H9 (cell line): Measurements from ENCODE around the gene OBI1. TPM values are rescaled to one million over a fixed set of nuclear protein-coding genes. Genes with fewer than 3 reads are reported as not detected.

Experiments
- DNase-seq: peaks from one replicate; pipeline ENCODE4 v3.0.0-alpha.2; 2017
- H2AFZ ChIP-seq: one replicate; pipeline ENCODE4 v1.6.1; 2013; ENCODE audit warnings: mild to moderate bottlenecking, low read length, control low read depth, moderate library complexity
- H2AK5ac ChIP-seq: 2 replicates; pipeline ENCODE4 v1.6.1; 2013; ENCODE audit warnings: low read length, control low read depth, mixed read lengths; ENCODE audit not compliant: insufficient read length
- H2BK120ac ChIP-seq: one replicate; pipeline ENCODE4 v1.6.1; 2013; ENCODE audit warnings: low read depth, mild to moderate bottlenecking, low read length, control low read depth, inconsistent platforms; ENCODE audit not compliant: poor library complexity, severe bottlenecking
- H2BK12ac ChIP-seq: 2 replicates; pipeline ENCODE4 v1.6.1; 2013; ENCODE audit warnings: low read length, control low read depth, mixed read lengths, low read depth; ENCODE audit not compliant: insufficient read length
- H2BK15ac ChIP-seq: 2 replicates; pipeline ENCODE4 v1.6.1; 2013; ENCODE audit warnings: low read depth, low read length, control low read depth
- H2BK20ac ChIP-seq: one replicate; pipeline ENCODE4 v1.6.1; 2013; ENCODE audit warnings: low read depth, mild to moderate bottlenecking, low read length, control low read depth, inconsistent platforms; ENCODE audit not compliant: poor library complexity, severe bottlenecking
- H2BK5ac ChIP-seq: 2 replicates; pipeline ENCODE4 v1.6.1; 2013; ENCODE audit warnings: low read length, control low read depth, mixed read lengths; ENCODE audit not compliant: insufficient read length
- H3K14ac ChIP-seq: 2 replicates; pipeline ENCODE4 v1.6.1; 2013; ENCODE audit warnings: low read length, control low read depth; ENCODE audit not compliant: insufficient read depth
- H3K18ac ChIP-seq: 2 replicates; pipeline ENCODE4 v1.6.1; 2013; ENCODE audit warnings: low read depth, mild to moderate bottlenecking, mixed read lengths, low read length, control low read depth; ENCODE audit not compliant: insufficient read length
- H3K23ac ChIP-seq: 2 replicates; pipeline ENCODE4 v1.6.1; 2013; ENCODE audit warnings: low read length, control low read depth, mixed read lengths, low read depth; ENCODE audit not compliant: insufficient read length
- H3K23me2 ChIP-seq: 2 replicates; pipeline ENCODE4 v1.6.1; 2013; ENCODE audit warnings: low read depth, mild to moderate bottlenecking, mixed read lengths, low read length, control low read depth; ENCODE audit not compliant: insufficient read length, poor library complexity, severe bottlenecking
- H3K27ac ChIP-seq: 2 replicates; pipeline ENCODE4 v1.5.1; 2013; ENCODE audit warnings: low read length, control low read depth, mixed read lengths, low read depth; ENCODE audit not compliant: insufficient read length
- H3K27me3 ChIP-seq: 2 replicates; pipeline ENCODE4 v1.6.1; 2013; ENCODE audit warnings: low read length, control low read depth, inconsistent platforms; ENCODE audit not compliant: insufficient read depth
- H3K4ac ChIP-seq: 2 replicates; pipeline ENCODE4 v1.6.1; 2013; ENCODE audit warnings: low read depth, mild to moderate bottlenecking, control low read depth, inconsistent platforms, low read length, moderate library complexity
- H3K4me1 ChIP-seq: 2 replicates; pipeline ENCODE4 v1.6.1; 2013; ENCODE audit warnings: low read length, control low read depth, inconsistent platforms; ENCODE audit not compliant: insufficient read depth
- H3K4me2 ChIP-seq: 2 replicates; pipeline ENCODE4 v1.6.1; 2013; ENCODE audit warnings: low read length, control low read depth, mixed read lengths; ENCODE audit not compliant: insufficient read length, insufficient read depth
- H3K56ac ChIP-seq: 2 replicates; pipeline ENCODE4 v1.6.1; 2013; ENCODE audit warnings: low read depth, mild to moderate bottlenecking, mixed read lengths, low read length, control low read depth; ENCODE audit not compliant: insufficient read length
- H3K79me1 ChIP-seq: 2 replicates; pipeline ENCODE4 v1.6.1; 2013; ENCODE audit warnings: low read depth, mild to moderate bottlenecking, moderate library complexity, low read length, control low read depth, inconsistent platforms; ENCODE audit not compliant: insufficient read depth, poor library complexity, severe bottlenecking
- H3K79me2 ChIP-seq: 2 replicates; pipeline ENCODE4 v1.6.1; 2013; ENCODE audit warnings: low read length, control low read depth, inconsistent platforms; ENCODE audit not compliant: insufficient read depth
- H3K9ac ChIP-seq: 2 replicates; pipeline ENCODE4 v1.6.1; 2013; ENCODE audit warnings: low read length, control low read depth, mixed read lengths; ENCODE audit not compliant: insufficient read length; ENCODE audit errors: extremely low read depth
- H3K9me3 ChIP-seq: one replicate; pipeline ENCODE4 v1.6.1; 2013; ENCODE audit warnings: low read depth, low read length, inconsistent platforms; ENCODE audit not compliant: control insufficient read depth
- H3T11ph ChIP-seq: one replicate; pipeline ENCODE4 v1.6.1; 2013; ENCODE audit warnings: mild to moderate bottlenecking, low read length, control low read depth, inconsistent platforms
- H4K20me1 ChIP-seq: one replicate; pipeline ENCODE4 v1.6.1; 2013; ENCODE audit not compliant: control insufficient read depth, insufficient read length, insufficient read depth
- H4K5ac ChIP-seq: 2 replicates; pipeline ENCODE4 v1.6.1; 2013; ENCODE audit warnings: low read depth, mild to moderate bottlenecking, mixed read lengths, low read length, control low read depth; ENCODE audit not compliant: insufficient read length
- H4K8ac ChIP-seq: replicated peaks from 2 replicates; pipeline ENCODE4 v1.6.1; 2013; ENCODE audit warnings: low read length, control low read depth, mixed read lengths, low read depth; ENCODE audit not compliant: insufficient read length
- H4K91ac ChIP-seq: 2 replicates; pipeline ENCODE4 v1.6.1; 2013; ENCODE audit warnings: low read depth, mild to moderate bottlenecking, moderate library complexity, mixed read lengths, low read length, control low read depth; ENCODE audit not compliant: insufficient read length
- H3K27ac Mint-ChIP-seq, 3 experiments: 2 replicates in 2 of 3; 3 replicates in 1 of 3; pipeline ENCODE4 v1.8.0; 2020 to 2021; ENCODE audit warnings: mixed read lengths in 3 of 3, mild to moderate bottlenecking in 1 of 3, moderate library complexity in 1 of 3
- H3K27me3 Mint-ChIP-seq: 2 replicates; pipeline ENCODE4 v1.8.0; 2021; ENCODE audit warnings: low read depth, mild to moderate bottlenecking, moderate library complexity, mixed read lengths
- H3K36me3 Mint-ChIP-seq, 3 experiments: 2 replicates in 2 of 3; 3 replicates in 1 of 3; pipeline ENCODE4 v1.8.0; 2020 to 2021; ENCODE audit warnings: low read depth in 3 of 3, mixed read lengths in 3 of 3; ENCODE audit not compliant: insufficient read depth in 1 of 3
- H3K4me1 Mint-ChIP-seq, 2 experiments: 2 replicates each; pipeline ENCODE4 v1.8.0; 2020; ENCODE audit warnings: mixed read lengths in 2 of 2
- H3K4me3 Mint-ChIP-seq, 2 experiments: 2 replicates in 1 of 2; 3 replicates in 1 of 2; pipeline ENCODE4 v1.8.0; 2020 to 2021; ENCODE audit warnings: mild to moderate bottlenecking in 2 of 2, mixed read lengths in 2 of 2, moderate library complexity in 1 of 2
- H3K9me3 Mint-ChIP-seq, 2 experiments: 2 replicates in 1 of 2; 3 replicates in 1 of 2; pipeline ENCODE4 v1.8.0; 2020; ENCODE audit warnings: mild to moderate bottlenecking in 2 of 2, mixed read lengths in 2 of 2, moderate library complexity in 1 of 2
- WGBS: extraction: QIAGEN DNeasy Blood & Tissue Kit; methylation state at CpG from one replicate; pipeline ENCODE4 v1.1.7; 2013; ENCODE audit warnings: missing lambda C conversion rate, low lambda C conversion rate, mixed read lengths; ENCODE audit not compliant: insufficient read length; ENCODE audit errors: extremely low coverage; 5-methylcytosine and 5-hydroxymethylcytosine counted together
- total RNA-seq: library from RNA; stranded (reverse); gene quantifications from 2 replicates; pipeline ENCODE4 v1.2.1, GENCODE V29; 2021
- TF ChIP-seq, protein P1 (sequence below): fragments of 200-600 bp; sonication (generic); conservative IDR thresholded peaks from 3 replicates; pipeline ENCODE4 v1.8.0; 2021; ENCODE audit warnings: antibody characterized with exemption, mild to moderate bottlenecking

Gene OBI1
- total RNA-seq, 1 experiment from 2014 or later: 24.4 TPM

DNA sequence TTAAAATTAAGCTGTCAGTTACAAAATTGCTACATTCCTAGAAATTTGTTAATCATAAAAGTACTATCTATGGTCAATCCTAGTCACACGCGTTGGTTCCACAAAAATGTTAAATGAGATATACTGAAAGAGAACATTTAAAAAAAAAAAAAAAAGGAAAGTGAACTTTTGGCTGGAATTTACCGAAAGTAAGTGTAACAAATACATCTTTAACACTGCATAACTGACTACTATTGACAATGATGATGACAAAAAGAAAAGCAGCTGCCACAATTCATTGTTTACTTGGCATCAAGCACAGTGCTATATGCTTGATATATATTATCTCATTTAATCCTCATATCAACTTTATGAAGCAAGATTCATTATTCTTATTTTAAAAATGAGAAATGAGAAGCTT is 35.8 kb downstream of the OBI1 start:
- Histone ChIP-seq H2BK20ac (no peak overlapping the region), H3K79me2 (no peaks in the 10 kb centered on the region), H2BK5ac (no peak overlapping the region), H3K27ac (no peak overlapping the region), H3K4ac (no peak overlapping the region), H2BK12ac (no peak overlapping the region), H3K27me3 (no peaks in the 10 kb centered on the region), H3K9ac (no peak overlapping the region), H3K14ac (no peak overlapping the region), H3K79me1 (no peaks in the 10 kb centered on the region), H2AK5ac (no peak overlapping the region), H3K23me2 (no peaks in the 10 kb centered on the region), H2AFZ (no peak overlapping the region), H4K8ac (no peak overlapping the region), H4K5ac (no peak overlapping the region), H3K9me3 (no peaks in the 10 kb centered on the region), H3T11ph (no peak overlapping the region), H4K91ac (no peak overlapping the region), H3K4me1 (no peaks in the 10 kb centered on the region), H2BK15ac (no peak overlapping the region), H2BK120ac (no peak overlapping the region), H4K20me1 (no peaks in the 10 kb centered on the region), H3K23ac (no peak overlapping the region), H3K56ac (no peak overlapping the region), H3K18ac (no peak overlapping the region), H3K4me2 (no peak overlapping the region)
- H3K4me1 Mint-ChIP-seq: no peaks in the 10 kb centered on the region
- no peak overlapping the region for H3K27ac Mint-ChIP-seq
- H3K27me3 Mint-ChIP-seq: no peaks in the 10 kb centered on the region
- peaks cover 7 to 27% (median 19%) of the 10 kb centered on the region in 3 experiments; a peak in 6 of 7 replicates for H3K36me3 Mint-ChIP-seq
- WGBS: no CpG with 5 or more reads among the region's 3 CpGs
- TF ChIP-seq, protein P1, sequence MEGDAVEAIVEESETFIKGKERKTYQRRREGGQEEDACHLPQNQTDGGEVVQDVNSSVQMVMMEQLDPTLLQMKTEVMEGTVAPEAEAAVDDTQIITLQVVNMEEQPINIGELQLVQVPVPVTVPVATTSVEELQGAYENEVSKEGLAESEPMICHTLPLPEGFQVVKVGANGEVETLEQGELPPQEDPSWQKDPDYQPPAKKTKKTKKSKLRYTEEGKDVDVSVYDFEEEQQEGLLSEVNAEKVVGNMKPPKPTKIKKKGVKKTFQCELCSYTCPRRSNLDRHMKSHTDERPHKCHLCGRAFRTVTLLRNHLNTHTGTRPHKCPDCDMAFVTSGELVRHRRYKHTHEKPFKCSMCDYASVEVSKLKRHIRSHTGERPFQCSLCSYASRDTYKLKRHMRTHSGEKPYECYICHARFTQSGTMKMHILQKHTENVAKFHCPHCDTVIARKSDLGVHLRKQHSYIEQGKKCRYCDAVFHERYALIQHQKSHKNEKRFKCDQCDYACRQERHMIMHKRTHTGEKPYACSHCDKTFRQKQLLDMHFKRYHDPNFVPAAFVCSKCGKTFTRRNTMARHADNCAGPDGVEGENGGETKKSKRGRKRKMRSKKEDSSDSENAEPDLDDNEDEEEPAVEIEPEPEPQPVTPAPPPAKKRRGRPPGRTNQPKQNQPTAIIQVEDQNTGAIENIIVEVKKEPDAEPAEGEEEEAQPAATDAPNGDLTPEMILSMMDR: no peak
- DNase-seq: no peak
- no peak overlapping the region for H3K4me3 Mint-ChIP-seq
- no peaks in the 10 kb centered on the region for H3K9me3 Mint-ChIP-seq
